IMR-90 (cell line): ENCODE measurements around the gene SLC27A1. TPM values are rescaled to one million over a fixed set of nuclear protein-coding genes. Genes with fewer than 3 reads are reported as not detected.

ENCODE experiments used
- ATAC-seq: fragments of 200-7000 bp; cut with Tn5 transposase; 2 replicates; pipeline ENCODE4 v1.9.1; 2020; ENCODE audit warnings: low read depth, mild to moderate bottlenecking, moderate library complexity
- BruUV-seq: library from RNA; stranded (reverse); fragments of 400-500 nt; replicated peaks from 2 replicates; lab custom pipeline; 2021; lab: Mats Ljungman, UMichigan
- CTCF ChIA-PET: fragments of 300-600 bp; formaldehyde crosslinking; extraction: SDS; loops from one replicate; lab custom pipeline; 2021; ENCODE audit warnings: antibody characterized with exemption; lab: Yijun Ruan, JAX
- POLR2A ChIA-PET: fragments of 300-600 bp; sonication (Branson Sonifier 250); formaldehyde crosslinking; loops from one replicate; lab custom pipeline; 2022; ENCODE audit warnings: antibody characterized with exemption; ENCODE audit not compliant: unreplicated experiment; lab: Charles Lee
- DNase-seq: peaks from one replicate; pipeline ENCODE4 v3.0.0; 2013
- H2AFZ ChIP-seq: replicated peaks from 2 replicates; pipeline ENCODE3; 2013; ENCODE audit warnings: low read length, mild to moderate bottlenecking; ENCODE audit not compliant: poor library complexity
- H2AK5ac ChIP-seq: 2 replicates; pipeline ENCODE4 v1.6.1; 2013; ENCODE audit warnings: low read depth, low read length, inconsistent platforms
- H2AK9ac ChIP-seq: replicated peaks from 2 replicates; pipeline ENCODE3; 2013; ENCODE audit warnings: mild to moderate bottlenecking, low read depth, low read length, moderate library complexity; ENCODE audit not compliant: poor library complexity
- H2BK120ac ChIP-seq: 2 replicates; pipeline ENCODE4 v1.6.1; 2013; ENCODE audit warnings: low read depth, low read length, inconsistent platforms
- H2BK15ac ChIP-seq: 3 replicates; pipeline ENCODE4 v1.6.1; 2013; ENCODE audit warnings: low read depth, low read length, inconsistent platforms
- H2BK20ac ChIP-seq: 2 replicates; pipeline ENCODE4 v1.6.1; 2013; ENCODE audit warnings: low read depth, mild to moderate bottlenecking, inconsistent platforms, low read length, moderate library complexity
- H2BK5ac ChIP-seq: 2 replicates; pipeline ENCODE4 v1.6.1; 2013; ENCODE audit warnings: mild to moderate bottlenecking, low read depth, low read length, inconsistent platforms; ENCODE audit not compliant: poor library complexity, severe bottlenecking
- H3K14ac ChIP-seq: replicated peaks from 2 replicates; pipeline ENCODE4 v1.6.1; 2013; ENCODE audit warnings: low read depth, low read length, inconsistent platforms
- H3K18ac ChIP-seq: 2 replicates; pipeline ENCODE4 v1.6.1; 2013; ENCODE audit warnings: low read depth, low read length, control low read depth
- H3K23ac ChIP-seq: 2 replicates; pipeline ENCODE4 v1.6.1; 2013; ENCODE audit warnings: low read depth, low read length, inconsistent platforms
- H3K27ac ChIP-seq: 2 replicates; pipeline ENCODE4 v1.5.1; 2013; ENCODE audit warnings: mild to moderate bottlenecking, control low read depth, low read length; ENCODE audit not compliant: insufficient read depth
- H3K27me3 ChIP-seq: 2 replicates; pipeline ENCODE4 v1.6.1; 2013; ENCODE audit warnings: low read length; ENCODE audit not compliant: control insufficient read depth, insufficient read depth
- H3K36me3 ChIP-seq: 2 replicates; pipeline ENCODE4 v1.6.1; 2013; ENCODE audit warnings: low read length, mixed read lengths; ENCODE audit not compliant: control insufficient read depth, insufficient read depth
- H3K4ac ChIP-seq: 2 replicates; pipeline ENCODE4 v1.6.1; 2013; ENCODE audit warnings: low read depth, low read length, inconsistent platforms
- H3K4me1 ChIP-seq: 2 replicates; pipeline ENCODE4 v1.6.1; 2013; ENCODE audit warnings: low read length, mixed read lengths; ENCODE audit not compliant: control insufficient read depth, insufficient read depth
- H3K4me2 ChIP-seq: 2 replicates; pipeline ENCODE4 v1.6.1; 2013; ENCODE audit warnings: low read depth, mild to moderate bottlenecking, control low read depth, low read length, moderate library complexity
- H3K4me3 ChIP-seq: 2 replicates; pipeline ENCODE4 v1.5.1; 2013; ENCODE audit warnings: low read depth, mild to moderate bottlenecking, control low read depth, low read length, moderate library complexity; ENCODE audit not compliant: insufficient read depth
- H3K56ac ChIP-seq: 2 replicates; pipeline ENCODE4 v1.6.1; 2013; ENCODE audit warnings: low read length, inconsistent platforms; ENCODE audit not compliant: insufficient read depth; ENCODE audit errors: extremely low read depth
- H3K79me1 ChIP-seq, 2 experiments: 2 replicates each; pipeline ENCODE4 v1.6.1; 2013; ENCODE audit warnings: low read length in 2 of 2, inconsistent platforms in 1 of 2, low read depth in 1 of 2
- H3K9ac ChIP-seq: 2 replicates; pipeline ENCODE4 v1.6.1; 2013; ENCODE audit warnings: low read depth, low read length, control low read depth
- H3K9me1 ChIP-seq: 2 replicates; pipeline ENCODE4 v1.6.1; 2013; ENCODE audit warnings: low read length, inconsistent platforms; ENCODE audit not compliant: insufficient read depth
- H3K9me3 ChIP-seq: 2 replicates; pipeline ENCODE4 v1.6.1; 2013; ENCODE audit warnings: low read length; ENCODE audit not compliant: control insufficient read depth, insufficient read depth
- H4K20me1 ChIP-seq: 2 replicates; pipeline ENCODE4 v1.6.1; 2013; ENCODE audit warnings: low read length, inconsistent platforms; ENCODE audit not compliant: insufficient read depth
- H4K5ac ChIP-seq: 2 replicates; pipeline ENCODE4 v1.6.1; 2013; ENCODE audit warnings: mild to moderate bottlenecking, low read depth, low read length, control low read depth
- H4K8ac ChIP-seq, 2 experiments: 2 replicates each; pipeline ENCODE4 v1.6.1; 2013; ENCODE audit warnings: low read depth in 2 of 2, low read length in 2 of 2, control low read depth in 1 of 2, inconsistent platforms in 1 of 2
- H4K91ac ChIP-seq: 2 replicates; pipeline ENCODE4 v1.6.1; 2013; ENCODE audit warnings: low read depth, low read length, inconsistent platforms; ENCODE audit not compliant: insufficient read depth
- BHLHE40 ChIP-seq: fragments of 150-350 bp; IDR thresholded peaks from 2 replicates; pipeline ENCODE4 v1.6.1; 2016; ENCODE audit warnings: mild to moderate bottlenecking, low read depth, low read length
- CEBPB ChIP-seq: IDR thresholded peaks from 2 replicates; pipeline ENCODE4 v1.6.1; 2012; ENCODE audit warnings: low read depth, low read length, improper control_type of control experiment
- CHD1 ChIP-seq: IDR thresholded peaks from 2 replicates; pipeline ENCODE4 v1.6.1; 2012; ENCODE audit warnings: low read depth, low read length, improper control_type of control experiment
- FOS ChIP-seq: fragments of 150-350 bp; IDR thresholded peaks from 2 replicates; pipeline ENCODE4 v1.6.1; 2016; ENCODE audit warnings: low read depth, low read length
- MAFK ChIP-seq: IDR thresholded peaks from 2 replicates; pipeline ENCODE4 v1.6.1; 2012; ENCODE audit warnings: low read depth, low read length, improper control_type of control experiment
- MAZ ChIP-seq: IDR thresholded peaks from 2 replicates; pipeline ENCODE4 v1.6.1; 2012; ENCODE audit warnings: low read depth, mild to moderate bottlenecking, low read length, improper control_type of control experiment, moderate library complexity, borderline replicate concordance
- MXI1 ChIP-seq: IDR thresholded peaks from 2 replicates; pipeline ENCODE4 v1.6.1; 2012; ENCODE audit warnings: low read depth, mild to moderate bottlenecking, low read length, moderate library complexity, borderline replicate concordance
- POLR2A ChIP-seq: IDR thresholded peaks from 2 replicates; pipeline ENCODE4 v1.6.1; 2012; ENCODE audit warnings: mild to moderate bottlenecking, low read depth, low read length
- RAD21 ChIP-seq: IDR thresholded peaks from 2 replicates; pipeline ENCODE4 v1.6.1; 2012; ENCODE audit warnings: low read length, improper control_type of control experiment
- RCOR1 ChIP-seq: IDR thresholded peaks from 2 replicates; pipeline ENCODE4 v1.6.1; 2012; ENCODE audit warnings: mild to moderate bottlenecking, low read length, improper control_type of control experiment; ENCODE audit not compliant: insufficient replicate concordance
- SMC3 ChIP-seq: fragments of 150-350 bp; IDR thresholded peaks from 2 replicates; pipeline ENCODE4 v1.6.1; 2016; ENCODE audit warnings: low read depth, mild to moderate bottlenecking, antibody characterized with exemption, low read length, moderate library complexity
- WGBS, 2 experiments: methylation state at CpG; one replicate each; pipeline versions ENCODE4 v1.1.5 to v1.1.7; 2013; ENCODE audit warnings: missing lambda C conversion rate in 2 of 2; ENCODE audit not compliant: insufficient read length in 1 of 2; ENCODE audit errors: extremely low coverage in 2 of 2; 5-methylcytosine and 5-hydroxymethylcytosine counted together
- dilution Hi-C: fragments of 300-500 bp; cut with HindIII; formaldehyde crosslinking; loops from one replicate; pipeline ENCODE4 v1.14.3; 2018; ENCODE audit warnings: low sequenced_read_pairs; ENCODE audit not compliant: unreplicated experiment
- in situ Hi-C: fragments of 300-500 bp; cut with MboI; formaldehyde crosslinking; loops from 3 replicates; pipeline ENCODE4 v1.14.3; 2019; ENCODE audit warnings: low sequenced_read_pairs, inconsistent platforms, mixed read lengths
- intact Hi-C: fragments of 100-400 bp; cut with micrococcal nuclease; formaldehyde crosslinking; loops from 2 replicates; pipeline ENCODE4 v1.10.0; 2022
- polyA plus RNA-seq, 3 experiments: library from polyadenylated mRNA; depleted of rRNA; stranded (reverse); fragments of >200 nt; gene quantifications; 2 replicates each; pipeline ENCODE4 v1.2.3, GENCODE V29; 2012; ENCODE audit warnings: low replicate concordance in 1 of 3
- total RNA-seq: library from RNA; depleted of rRNA; stranded (reverse); fragments of >200 nt; gene quantifications from 2 replicates; pipeline ENCODE4 v1.2.3, GENCODE V29; 2012
- TF ChIP-seq, protein P1 (sequence below): conservative IDR thresholded peaks from 2 replicates; pipeline ENCODE4 v1.5.1; 2012; ENCODE audit warnings: mild to moderate bottlenecking, low read depth, low read length, improper control_type of control experiment

SLC27A1 gene
- total and polyA plus RNA-seq, 2 of the 4 experiments (the other 2 are of a cell fraction): 4.8 to 12.9 TPM

- no peak overlapping the region for H3K9ac ChIP-seq
- H3K79me1 ChIP-seq: peaks cover 5 to 12% of the 10 kb centered on the region in 2 experiments; a peak in 3 of 4 replicates
- H3K9me1 ChIP-seq: peaks cover 7% of the 10 kb centered on the region; the same call in 1 of the 2 replicates
- in situ Hi-C loops (no loop called here), dilution Hi-C loops (no loop called here), intact Hi-C loops (no loop called here)
- H2BK15ac ChIP-seq: no peak overlapping the region
- no peak for DNase-seq
- no peak overlapping the region for H3K4me2 ChIP-seq
- no peak for ATAC-seq
- peaks cover 4% of the 10 kb centered on the region; the same call in 1 of the 2 replicates for H3K4me1 ChIP-seq
- BruUV-seq: no TSS peak
- H3K4ac ChIP-seq: no peak overlapping the region
- no peak overlapping the region for H3K14ac ChIP-seq
- H4K5ac ChIP-seq: no peak overlapping the region
- no peak overlapping the region for H3K4me3 ChIP-seq
- peak overlapping the region; percentile 33 for H2AFZ ChIP-seq
- peaks cover 5% of the 10 kb centered on the region; the same call in 1 of the 2 replicates for H3K36me3 ChIP-seq
- H2AK9ac ChIP-seq: peak overlapping the region; percentile 42
- no peak overlapping the region for H3K18ac ChIP-seq
- H4K91ac ChIP-seq: no peak overlapping the region
- TF ChIP-seq MAZ (no peak), BHLHE40 (no peak), CEBPB (no peak), MAFK (no peak), MXI1 (no peak), SMC3 (no peak), RCOR1 (no peak), POLR2A (no peak), FOS (no peak), RAD21 (no peak), CHD1 (no peak)
- TF ChIP-seq, protein P1, sequence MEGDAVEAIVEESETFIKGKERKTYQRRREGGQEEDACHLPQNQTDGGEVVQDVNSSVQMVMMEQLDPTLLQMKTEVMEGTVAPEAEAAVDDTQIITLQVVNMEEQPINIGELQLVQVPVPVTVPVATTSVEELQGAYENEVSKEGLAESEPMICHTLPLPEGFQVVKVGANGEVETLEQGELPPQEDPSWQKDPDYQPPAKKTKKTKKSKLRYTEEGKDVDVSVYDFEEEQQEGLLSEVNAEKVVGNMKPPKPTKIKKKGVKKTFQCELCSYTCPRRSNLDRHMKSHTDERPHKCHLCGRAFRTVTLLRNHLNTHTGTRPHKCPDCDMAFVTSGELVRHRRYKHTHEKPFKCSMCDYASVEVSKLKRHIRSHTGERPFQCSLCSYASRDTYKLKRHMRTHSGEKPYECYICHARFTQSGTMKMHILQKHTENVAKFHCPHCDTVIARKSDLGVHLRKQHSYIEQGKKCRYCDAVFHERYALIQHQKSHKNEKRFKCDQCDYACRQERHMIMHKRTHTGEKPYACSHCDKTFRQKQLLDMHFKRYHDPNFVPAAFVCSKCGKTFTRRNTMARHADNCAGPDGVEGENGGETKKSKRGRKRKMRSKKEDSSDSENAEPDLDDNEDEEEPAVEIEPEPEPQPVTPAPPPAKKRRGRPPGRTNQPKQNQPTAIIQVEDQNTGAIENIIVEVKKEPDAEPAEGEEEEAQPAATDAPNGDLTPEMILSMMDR: no peak
- no peak overlapping the region for H2BK20ac ChIP-seq
- ChIA-PET POLR2A (no interaction called here), CTCF (no interaction called here)
- no peak overlapping the region for H2BK5ac ChIP-seq
- no peaks in the 10 kb centered on the region for H3K9me3 ChIP-seq
- no peak overlapping the region for H4K8ac ChIP-seq
- H2BK120ac ChIP-seq: no peak overlapping the region
- H3K27me3 ChIP-seq: no peaks in the 10 kb centered on the region
- no peak overlapping the region for H3K27ac ChIP-seq
- H3K56ac ChIP-seq: no peak overlapping the region
- H4K20me1 ChIP-seq: no peaks in the 10 kb centered on the region
- no CpG with 5 or more reads among the region's 20 CpGs for WGBS, 2 experiments
- no peak overlapping the region for H2AK5ac ChIP-seq
- H3K23ac ChIP-seq: no peak overlapping the region
These were observed 46.7 kb upstream of the SLC27A1 start for GRCh38 chr19:17423429-17424208.
